D721Med (cell line): ENCODE data around the gene SH2D3C.

ENCODE experiments used
- DNase-seq: peaks from one replicate; pipeline ENCODE4 v3.0.0; 2011; ENCODE audit warnings: low spot score; ENCODE audit not compliant: insufficient read length
- FAIRE-seq: peaks from 2 replicates; lab custom pipeline; 2011; peaks lifted over from hg19 to GRCh38; lab: Jason Lieb, UNC
- CTCF ChIP-seq: IDR thresholded peaks from 2 replicates; pipeline ENCODE4 v1.5.1; 2012; ENCODE audit warnings: mild to moderate bottlenecking, control low read depth; ENCODE audit not compliant: insufficient read depth; ENCODE audit errors: missing control alignments

SH2D3C gene

GRCh38 chr9:127805620-127806019 lies 27.2 kb upstream of the SH2D3C start:
- peak; percentile 42 for TF ChIP-seq CTCF
- FAIRE-seq (no peak), DNase-seq (peak; percentile 59)

DNA sequence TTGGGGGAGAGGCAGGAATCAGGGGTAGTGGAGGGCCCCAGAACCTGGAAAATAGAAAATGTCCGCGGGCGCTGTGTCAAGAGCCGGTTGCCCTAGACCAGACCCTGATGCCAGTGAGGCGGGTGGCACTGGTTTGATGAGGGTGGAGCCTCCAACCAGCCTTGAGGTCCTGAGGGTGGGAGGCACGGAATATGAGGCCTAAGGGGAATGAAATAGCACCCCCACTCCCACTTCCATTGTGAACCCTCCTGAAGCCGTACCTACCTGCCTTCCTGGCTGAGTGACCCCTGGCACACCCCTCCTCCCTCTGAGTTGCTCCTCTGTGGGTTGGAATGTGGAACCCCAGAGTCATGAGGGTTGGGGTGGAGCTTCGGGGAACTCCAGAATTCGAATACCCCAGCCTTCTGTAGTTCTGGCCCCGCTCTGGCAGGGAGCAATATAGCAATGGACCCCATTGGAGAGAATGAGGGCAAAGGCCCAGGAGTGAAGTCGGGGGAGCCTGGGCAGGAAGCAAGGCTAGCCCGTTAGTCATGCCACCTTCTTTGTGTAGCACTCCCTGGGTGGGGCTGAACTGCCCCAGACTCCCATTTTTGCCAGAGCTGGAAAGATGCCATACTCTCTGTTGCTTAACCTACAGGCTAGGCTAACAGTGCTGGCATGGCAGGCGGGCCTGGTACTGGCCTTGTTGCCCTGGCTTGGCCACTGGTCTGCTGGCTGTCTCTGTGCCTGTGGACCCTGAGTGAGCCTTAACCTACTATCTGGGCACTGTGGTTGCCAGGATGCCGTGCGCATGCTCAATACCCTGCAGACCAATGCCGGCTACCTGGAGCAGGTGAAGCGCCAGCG lies 25.3 kb upstream of the SH2D3C start:
- no peak for FAIRE-seq
- no peak for DNase-seq
- no peak for TF ChIP-seq CTCF

GRCh38 chr9:127802576-127803443 lies 24.3 kb upstream of the SH2D3C start, which contains the start of gene FPGS:
FPGS (plus strand) TSS chr9:127802882; CDS start chr9:127802925, 43 bp downstream.
- DNase-seq (peak; percentile 98), FAIRE-seq (no peak)
- TF ChIP-seq CTCF, result no peak

GRCh38 chr9:127801955-127802575 lies 23.6 kb upstream of the SH2D3C start:
- no peak for FAIRE-seq
- no peak for DNase-seq

DNA sequence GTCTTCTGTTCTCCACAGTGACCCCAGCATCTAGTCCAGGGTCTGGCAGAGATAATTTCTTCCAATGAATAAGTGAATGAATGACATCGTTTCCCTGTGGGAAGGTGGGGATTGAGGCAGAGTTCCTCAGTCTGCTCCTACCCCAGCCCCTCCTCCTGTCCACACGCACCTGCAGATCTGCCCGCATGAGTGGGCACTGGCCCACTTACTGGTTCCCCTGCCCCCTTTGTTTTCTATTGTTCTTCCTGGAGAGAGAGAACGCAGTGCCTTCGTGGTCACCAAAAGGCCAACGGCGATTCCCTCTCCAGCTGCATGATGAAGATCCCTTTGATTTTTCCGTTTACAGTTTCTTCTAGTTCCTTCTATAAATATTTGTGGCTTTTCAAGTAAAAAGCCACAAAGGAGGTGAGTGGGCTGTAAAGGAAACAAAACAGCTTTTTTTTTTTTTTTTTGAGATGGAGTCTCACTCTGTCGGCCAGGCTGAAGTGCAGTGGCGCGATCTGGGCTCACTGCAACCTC lies 18.4 kb upstream of the SH2D3C start:
- FAIRE-seq (no peak), DNase-seq (no peak)
- no peak for TF ChIP-seq CTCF

More at GRCh38 chr9:127801955-127802575, 23.6 kb upstream of the SH2D3C start:
- TF ChIP-seq CTCF, result no peak

DNA sequence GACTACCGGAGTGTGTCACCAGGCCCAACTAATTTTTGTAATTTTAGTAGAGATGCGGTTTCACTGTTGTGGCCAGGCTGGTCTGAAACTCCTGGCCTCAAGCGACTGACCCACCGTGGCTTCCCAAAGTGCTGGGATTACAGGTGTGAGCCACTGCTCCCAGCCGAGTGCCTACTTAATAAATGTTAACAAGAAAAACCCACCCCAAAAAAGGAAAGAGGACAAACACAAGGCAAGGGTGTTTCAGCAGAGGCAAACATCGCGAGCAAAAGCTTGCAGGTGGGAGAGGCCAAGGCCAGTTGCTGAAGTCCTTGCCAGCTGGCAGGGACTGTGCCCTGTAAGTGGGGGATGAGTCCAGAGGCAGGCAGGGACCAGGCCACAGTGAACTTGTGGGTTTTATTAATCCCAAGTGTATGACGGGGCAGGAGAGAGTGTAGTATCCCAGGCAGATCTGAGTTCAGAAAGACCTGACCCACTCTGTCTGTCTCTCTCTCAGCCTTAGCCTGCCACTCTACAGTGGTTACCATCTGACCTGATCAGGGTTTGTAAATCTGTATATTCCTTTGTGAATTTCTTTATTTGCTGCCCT lies 17.9 kb upstream of the SH2D3C start:
- no peak for DNase-seq
- TF ChIP-seq CTCF, result no peak
- FAIRE-seq, result no peak
